Activated CD8-positive, alpha-beta T cell treated with anti-CD3 and anti-CD28 coated beads for 36 hours (primary cell): ENCODE data around the gene SAA1. TPM values are rescaled to one million over a fixed set of nuclear protein-coding genes. Genes with fewer than 3 reads are reported as not detected.

Experiments
- ATAC-seq: fragments of 200-7000 bp; cut with Tn5 transposase; one replicate; pipeline ENCODE4 v1.10.0; 2021; ENCODE audit warnings: mild to moderate bottlenecking, moderate library complexity
- CTCF ChIA-PET: fragments of 350-600 bp; sonication (Branson Sonifier 250); formaldehyde crosslinking; loops from one replicate; lab custom pipeline; 2021; ENCODE audit warnings: antibody characterized with exemption; lab: Charles Lee
- POLR2A ChIA-PET: fragments of 350-600 bp; sonication (Branson Sonifier 250); formaldehyde crosslinking; loops from one replicate; lab custom pipeline; 2021; ENCODE audit warnings: antibody characterized with exemption; lab: Charles Lee
- DNase-seq: peaks from one replicate; pipeline ENCODE4 v3.0.0-alpha.2; 2020
- H3K27ac Mint-ChIP-seq: one replicate; pipeline ENCODE4 v1.8.0; 2021; ENCODE audit warnings: mild to moderate bottlenecking, mixed read lengths
- H3K27me3 Mint-ChIP-seq: one replicate; pipeline ENCODE4 v1.8.0; 2021; ENCODE audit warnings: mixed read lengths
- H3K36me3 Mint-ChIP-seq: one replicate; pipeline ENCODE4 v1.8.0; 2021; ENCODE audit warnings: low read depth, mixed read lengths
- H3K4me1 Mint-ChIP-seq: one replicate; pipeline ENCODE4 v1.8.0; 2021; ENCODE audit warnings: low read depth, mixed read lengths
- H3K4me3 Mint-ChIP-seq: one replicate; pipeline ENCODE4 v1.8.0; 2021; ENCODE audit warnings: mild to moderate bottlenecking, moderate library complexity, mixed read lengths
- H3K9me3 Mint-ChIP-seq: one replicate; pipeline ENCODE4 v1.8.0; 2021; ENCODE audit warnings: mixed read lengths
- CTCF ChIP-seq: fragments of 200-600 bp; IDR thresholded peaks from one replicate; pipeline ENCODE4 v1.8.0; 2022; ENCODE audit warnings: antibody characterized with exemption, mild to moderate bottlenecking
- intact Hi-C: fragments of 100-400 bp; cut with micrococcal nuclease; formaldehyde crosslinking; loops from one replicate; pipeline ENCODE4 v1.10.0; 2022
- total RNA-seq, 2 experiments: library from RNA; stranded (reverse); gene quantifications; one replicate each; pipeline ENCODE4 v1.2.3, GENCODE V29; 2021

Gene SAA1
- total RNA-seq, 2 experiments from 2014 or later, result not detected

GRCh38 chr11:18304745-18305144, 38.7 kb downstream of the SAA1 start:
- no peak for DNase-seq
- TF ChIP-seq CTCF, result no peak
- CTCF ChIA-PET, result no interaction called here
- peaks cover 20% of the 10 kb centered on the region for H3K36me3 Mint-ChIP-seq
- no peak overlapping the region for H3K27ac Mint-ChIP-seq
- no peak for ATAC-seq
- no peaks in the 10 kb centered on the region for H3K27me3 Mint-ChIP-seq
- intact Hi-C loops, result no loop called here
- POLR2A ChIA-PET, result no interaction called here
- no peaks in the 10 kb centered on the region for H3K4me1 Mint-ChIP-seq
- no peaks in the 10 kb centered on the region for H3K9me3 Mint-ChIP-seq
- no peak overlapping the region for H3K4me3 Mint-ChIP-seq

GRCh38 chr11:18307461-18308139, 41.5 kb downstream of the SAA1 start:
- Mint-ChIP-seq H3K27ac (no peak overlapping the region), H3K36me3 (peaks cover 28% of the 10 kb centered on the region)

GRCh38 chr11:18308242-18308641, 42.2 kb downstream of the SAA1 start:
- H3K36me3 Mint-ChIP-seq, result peaks cover 28% of the 10 kb centered on the region
- no peak for ATAC-seq
- TF ChIP-seq CTCF, result no peak

More at GRCh38 chr11:18307461-18308139, 41.5 kb downstream of the SAA1 start:
- no peak for TF ChIP-seq CTCF
- ChIA-PET CTCF (interaction anchor here (1.0 to 1.7 kb wide), 4 partner anchors 12 to 201 kb away, joined by 3 to 4 read pairs (median 3); partner anchors contain the start of gene SAAL1), POLR2A (interaction anchor here (0.8 kb wide), 1 partner anchor 14 kb away, joined by 3 read pairs; the partner anchor contains the start of gene HPS5)
- DNase-seq (no peak), ATAC-seq (no peak)
- H3K4me1 Mint-ChIP-seq, result peaks cover 2% of the 10 kb centered on the region
- H3K27me3 Mint-ChIP-seq, result no peaks in the 10 kb centered on the region
- H3K9me3 Mint-ChIP-seq, result no peaks in the 10 kb centered on the region
- intact Hi-C loops, result no loop called here
- H3K4me3 Mint-ChIP-seq, result no peak overlapping the region

GRCh38 chr11:18309691-18310090, 43.6 kb downstream of the SAA1 start:
- Mint-ChIP-seq H3K36me3 (peaks cover 28% of the 10 kb centered on the region), H3K4me3 (no peak overlapping the region), H3K27ac (no peak overlapping the region), H3K4me1 (peaks cover 2% of the 10 kb centered on the region), H3K9me3 (no peaks in the 10 kb centered on the region), H3K27me3 (no peaks in the 10 kb centered on the region)
- POLR2A ChIA-PET, result no interaction called here
- CTCF ChIA-PET, result no interaction called here
- ATAC-seq (no peak), DNase-seq (no peak)
- intact Hi-C loops, result no loop called here
- no peak for TF ChIP-seq CTCF

More at GRCh38 chr11:18308242-18308641, 42.2 kb downstream of the SAA1 start:
- Mint-ChIP-seq H3K4me3 (no peak overlapping the region), H3K27me3 (no peaks in the 10 kb centered on the region), H3K27ac (no peak overlapping the region), H3K4me1 (peaks cover 2% of the 10 kb centered on the region), H3K9me3 (no peaks in the 10 kb centered on the region)
- intact Hi-C loops, result no loop called here
- ChIA-PET POLR2A (no interaction called here), CTCF (interaction anchor here (1.0 to 1.7 kb wide), 4 partner anchors 13 to 202 kb away, joined by 3 to 4 read pairs (median 3); partner anchors contain the start of gene SAAL1)
- no peak for DNase-seq

- no peak overlapping the region for H3K4me3 Mint-ChIP-seq
- POLR2A ChIA-PET, result interaction anchor here (2.4 kb wide), 1 partner anchor 11 kb away, joined by 11 read pairs; the partner anchor contains the start of genes GTF2H1 and HPS5
- H3K36me3 Mint-ChIP-seq, result peaks cover 26% of the 10 kb centered on the region
- no peaks in the 10 kb centered on the region for H3K27me3 Mint-ChIP-seq
- DNase-seq (no peak), ATAC-seq (no peak)
- intact Hi-C loops, result no loop called here
- H3K9me3 Mint-ChIP-seq, result no peaks in the 10 kb centered on the region
- CTCF ChIA-PET, result interaction anchor here (0.9 to 1.2 kb wide), 2 partner anchors 67 to 195 kb away, joined by 3 to 4 read pairs; no protein-coding TSS in a partner anchor
- no peak for TF ChIP-seq CTCF
- no peak overlapping the region for H3K27ac Mint-ChIP-seq
- H3K4me1 Mint-ChIP-seq, result peaks cover 4% of the 10 kb centered on the region
These were observed 44.8 kb downstream of the SAA1 start for GRCh38 chr11:18310800-18311340.
